ENCODE data around the gene B4GAT1. TPM values are rescaled to one million over a fixed set of nuclear protein-coding genes. Genes with fewer than 3 reads are reported as not detected.
A peak's percentile ranks its signal among the peaks of the same experiment; 100 is the strongest.

B4GAT1 gene
- total and polyA plus RNA-seq, 2 of the 13 experiments (the other 11 are each of a cell fraction or from before 2014, with no cell fraction given), result 40.4 to 109 TPM

DNA sequence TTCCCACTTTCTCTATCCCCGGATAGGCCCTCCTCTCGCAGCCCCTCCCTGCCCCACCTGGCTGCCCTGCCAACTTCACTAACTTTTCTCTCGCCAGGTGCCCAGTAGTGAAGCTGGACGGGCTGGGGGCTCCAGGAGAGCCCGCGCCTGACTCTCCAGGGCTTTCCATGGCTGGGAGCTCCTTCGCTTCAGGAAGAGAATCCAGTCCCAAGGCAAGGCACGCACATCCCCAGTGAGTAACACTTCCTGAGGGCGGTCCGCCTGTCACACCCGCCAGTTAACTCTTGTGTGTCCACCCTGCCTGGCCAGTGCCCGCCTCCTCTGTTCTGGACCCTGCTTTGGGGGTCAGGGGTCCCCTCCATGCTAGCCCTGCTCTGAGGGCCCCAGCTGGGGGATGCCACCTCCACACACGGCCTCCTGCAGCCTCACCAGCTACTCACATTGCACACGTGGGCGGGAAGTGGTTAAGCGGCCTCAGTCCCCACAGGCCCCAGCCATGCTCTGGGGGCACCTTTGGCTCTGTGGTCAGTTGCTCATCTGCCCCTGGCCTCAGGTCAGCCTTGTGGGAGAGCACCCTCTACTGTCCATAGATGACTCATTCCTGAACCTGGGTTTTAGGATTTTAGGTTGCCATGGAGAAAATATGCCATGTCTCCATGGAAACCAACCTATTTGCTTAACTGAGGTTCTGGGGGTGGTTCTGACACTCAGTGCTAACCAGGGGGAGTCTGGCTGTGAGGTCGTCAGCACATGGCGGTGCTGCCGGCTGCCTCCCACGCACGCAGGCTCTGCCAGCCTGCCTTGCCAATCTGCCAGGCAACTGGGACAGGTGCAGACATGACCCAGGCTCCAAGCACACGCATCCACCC is 11.0 kb downstream of the B4GAT1 start, which contains the start of gene RIN1 (continued):
- TF ChIP-seq, protein P1, sequence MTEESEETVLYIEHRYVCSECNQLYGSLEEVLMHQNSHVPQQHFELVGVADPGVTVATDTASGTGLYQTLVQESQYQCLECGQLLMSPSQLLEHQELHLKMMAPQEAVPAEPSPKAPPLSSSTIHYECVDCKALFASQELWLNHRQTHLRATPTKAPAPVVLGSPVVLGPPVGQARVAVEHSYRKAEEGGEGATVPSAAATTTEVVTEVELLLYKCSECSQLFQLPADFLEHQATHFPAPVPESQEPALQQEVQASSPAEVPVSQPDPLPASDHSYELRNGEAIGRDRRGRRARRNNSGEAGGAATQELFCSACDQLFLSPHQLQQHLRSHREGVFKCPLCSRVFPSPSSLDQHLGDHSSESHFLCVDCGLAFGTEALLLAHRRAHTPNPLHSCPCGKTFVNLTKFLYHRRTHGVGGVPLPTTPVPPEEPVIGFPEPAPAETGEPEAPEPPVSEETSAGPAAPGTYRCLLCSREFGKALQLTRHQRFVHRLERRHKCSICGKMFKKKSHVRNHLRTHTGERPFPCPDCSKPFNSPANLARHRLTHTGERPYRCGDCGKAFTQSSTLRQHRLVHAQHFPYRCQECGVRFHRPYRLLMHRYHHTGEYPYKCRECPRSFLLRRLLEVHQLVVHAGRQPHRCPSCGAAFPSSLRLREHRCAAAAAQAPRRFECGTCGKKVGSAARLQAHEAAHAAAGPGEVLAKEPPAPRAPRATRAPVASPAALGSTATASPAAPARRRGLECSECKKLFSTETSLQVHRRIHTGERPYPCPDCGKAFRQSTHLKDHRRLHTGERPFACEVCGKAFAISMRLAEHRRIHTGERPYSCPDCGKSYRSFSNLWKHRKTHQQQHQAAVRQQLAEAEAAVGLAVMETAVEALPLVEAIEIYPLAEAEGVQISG (CRISPR knock-in tag; IDR thresholded peaks at IDR 0.05), result peak; percentile 90
- TF ChIP-seq ZNF619 (CRISPR knock-in tag; IDR thresholded peaks at IDR 0.05) (no peak), SIX4 (CRISPR knock-in tag; IDR thresholded peaks at IDR 0.05) (no peak), ZMYM3 (CRISPR knock-in tag; IDR thresholded peaks at IDR 0.05) (peak; percentile 82; the same call in 1 of the 2 replicates), XBP1 (CRISPR knock-in tag; IDR thresholded peaks at IDR 0.05) (no peak), GTF3A (CRISPR knock-in tag; conservative IDR thresholded peaks at IDR 0.05) (0 out of 2 replicates have a peak, but pooled peaks have one; percentile 19), HDAC2 (CRISPR knock-in tag; IDR thresholded peaks at IDR 0.05) (peak; percentile 91), SP5 (CRISPR knock-in tag; IDR thresholded peaks at IDR 0.05; ENCODE audit: borderline replicate concordance, low read depth) (peak; percentile 93), GFI1 (CRISPR knock-in tag; IDR thresholded peaks at IDR 0.05; ENCODE audit: borderline replicate concordance) (peak; percentile 75), ZNF446 (CRISPR knock-in tag; IDR thresholded peaks at IDR 0.05) (0 out of 2 replicates have a peak, but pooled peaks have one; percentile 24), TOPORS (CRISPR knock-in tag; IDR thresholded peaks at IDR 0.05) (no peak), ELF1 (CRISPR knock-in tag; IDR thresholded peaks at IDR 0.05) (peak; percentile 66), ZNF431 (CRISPR knock-in tag; IDR thresholded peaks at IDR 0.05; ENCODE audit: borderline replicate concordance, low read depth) (peak; percentile 45; the same call in 1 of the 2 replicates), TARDBP (CRISPR knock-in tag; IDR thresholded peaks at IDR 0.05) (peak; percentile 91), TBL1XR1 (IDR thresholded peaks at IDR 0.05; ENCODE audit: borderline replicate concordance, low read length, partially characterized antibody) (no peak), ISX (CRISPR knock-in tag; conservative IDR thresholded peaks at IDR 0.05) (no peak), AGO2 (optimal IDR thresholded peaks at IDR 0.05; ENCODE audit: low read depth, low read length) (peak; percentile 57), NR3C1 (CRISPR knock-in tag; IDR thresholded peaks at IDR 0.05) (no peak), KLF12 (CRISPR knock-in tag; IDR thresholded peaks at IDR 0.05; ENCODE audit: borderline replicate concordance) (peak; percentile 68; the same call in 1 of the 2 replicates)
- TF ChIP-seq, protein P2, sequence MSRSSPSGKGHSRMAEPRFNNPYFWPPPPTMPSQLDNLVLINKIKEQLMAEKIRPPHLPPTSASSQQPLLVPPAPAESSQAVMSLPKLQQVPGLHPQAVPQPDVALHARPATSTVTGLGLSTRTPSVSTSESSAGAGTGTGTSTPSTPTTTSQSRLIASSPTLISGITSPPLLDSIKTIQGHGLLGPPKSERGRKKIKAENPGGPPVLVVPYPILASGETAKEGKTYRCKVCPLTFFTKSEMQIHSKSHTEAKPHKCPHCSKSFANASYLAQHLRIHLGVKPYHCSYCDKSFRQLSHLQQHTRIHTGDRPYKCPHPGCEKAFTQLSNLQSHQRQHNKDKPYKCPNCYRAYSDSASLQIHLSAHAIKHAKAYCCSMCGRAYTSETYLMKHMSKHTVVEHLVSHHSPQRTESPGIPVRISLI (CRISPR knock-in tag; IDR thresholded peaks at IDR 0.05; ENCODE audit: borderline replicate concordance), result no peak
- TF ChIP-seq, protein P3, sequence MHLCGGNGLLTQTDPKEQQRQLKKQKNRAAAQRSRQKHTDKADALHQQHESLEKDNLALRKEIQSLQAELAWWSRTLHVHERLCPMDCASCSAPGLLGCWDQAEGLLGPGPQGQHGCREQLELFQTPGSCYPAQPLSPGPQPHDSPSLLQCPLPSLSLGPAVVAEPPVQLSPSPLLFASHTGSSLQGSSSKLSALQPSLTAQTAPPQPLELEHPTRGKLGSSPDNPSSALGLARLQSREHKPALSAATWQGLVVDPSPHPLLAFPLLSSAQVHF (CRISPR knock-in tag; IDR thresholded peaks at IDR 0.05), result no peak
- TF ChIP-seq, protein P4, sequence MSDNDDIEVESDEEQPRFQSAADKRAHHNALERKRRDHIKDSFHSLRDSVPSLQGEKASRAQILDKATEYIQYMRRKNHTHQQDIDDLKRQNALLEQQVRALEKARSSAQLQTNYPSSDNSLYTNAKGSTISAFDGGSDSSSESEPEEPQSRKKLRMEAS (IDR thresholded peaks at IDR 0.05), result peak; percentile 93
- TF ChIP-seq, protein P5, sequence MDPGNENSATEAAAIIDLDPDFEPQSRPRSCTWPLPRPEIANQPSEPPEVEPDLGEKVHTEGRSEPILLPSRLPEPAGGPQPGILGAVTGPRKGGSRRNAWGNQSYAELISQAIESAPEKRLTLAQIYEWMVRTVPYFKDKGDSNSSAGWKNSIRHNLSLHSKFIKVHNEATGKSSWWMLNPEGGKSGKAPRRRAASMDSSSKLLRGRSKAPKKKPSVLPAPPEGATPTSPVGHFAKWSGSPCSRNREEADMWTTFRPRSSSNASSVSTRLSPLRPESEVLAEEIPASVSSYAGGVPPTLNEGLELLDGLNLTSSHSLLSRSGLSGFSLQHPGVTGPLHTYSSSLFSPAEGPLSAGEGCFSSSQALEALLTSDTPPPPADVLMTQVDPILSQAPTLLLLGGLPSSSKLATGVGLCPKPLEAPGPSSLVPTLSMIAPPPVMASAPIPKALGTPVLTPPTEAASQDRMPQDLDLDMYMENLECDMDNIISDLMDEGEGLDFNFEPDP (CRISPR knock-in tag; conservative IDR thresholded peaks at IDR 0.05), result no peak
